Right kidney (tissue), 1 donor: ENCODE measurements around the gene SUSD3.
"Not testable (repeated sequence)": the region's sequence is repeated elsewhere in the genome, so short reads cannot be mapped to it uniquely, and the experiment has no call there.

Experiments
- DNase-seq: peaks from one replicate; pipeline ENCODE4 v3.0.0-alpha.2; 2016

Gene SUSD3

DNA sequence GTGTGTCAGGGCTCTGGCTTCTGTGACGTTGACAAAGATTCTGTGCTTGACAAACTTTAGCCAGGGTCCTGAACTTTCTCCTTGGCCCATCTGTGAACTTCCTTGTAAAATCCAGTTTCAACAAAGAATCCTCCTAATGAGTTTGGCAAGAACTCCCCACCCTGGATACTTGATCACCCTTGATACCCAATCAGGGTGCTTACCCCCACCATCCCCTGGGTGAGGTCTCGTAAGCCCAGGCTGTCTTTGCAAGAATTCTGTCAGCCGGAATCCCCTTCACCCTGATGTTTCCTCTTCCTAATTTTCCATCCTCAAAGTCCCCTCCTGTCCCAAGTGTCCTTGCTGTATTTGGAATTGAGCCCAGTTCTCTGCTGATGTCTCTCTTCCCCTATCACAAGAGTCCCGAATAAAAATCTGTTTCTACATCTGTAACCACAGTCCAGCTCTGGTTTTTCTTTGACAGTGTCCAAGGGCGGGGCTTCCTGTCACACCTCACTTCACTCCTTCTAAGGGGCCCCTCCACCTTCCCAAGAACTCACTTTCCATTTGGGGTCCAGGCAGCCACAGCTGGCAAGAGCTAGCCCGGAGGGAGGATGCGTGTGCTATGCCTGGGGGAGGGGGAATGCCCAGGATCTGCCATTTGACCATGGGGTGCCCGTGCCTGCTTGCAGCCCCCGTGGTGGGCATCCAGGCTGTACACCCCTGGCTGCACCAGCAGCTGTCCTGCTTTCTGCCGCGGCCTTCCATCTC, 34.8 kb downstream of the SUSD3 start:
- DNase-seq, result peak; percentile 65

DNA sequence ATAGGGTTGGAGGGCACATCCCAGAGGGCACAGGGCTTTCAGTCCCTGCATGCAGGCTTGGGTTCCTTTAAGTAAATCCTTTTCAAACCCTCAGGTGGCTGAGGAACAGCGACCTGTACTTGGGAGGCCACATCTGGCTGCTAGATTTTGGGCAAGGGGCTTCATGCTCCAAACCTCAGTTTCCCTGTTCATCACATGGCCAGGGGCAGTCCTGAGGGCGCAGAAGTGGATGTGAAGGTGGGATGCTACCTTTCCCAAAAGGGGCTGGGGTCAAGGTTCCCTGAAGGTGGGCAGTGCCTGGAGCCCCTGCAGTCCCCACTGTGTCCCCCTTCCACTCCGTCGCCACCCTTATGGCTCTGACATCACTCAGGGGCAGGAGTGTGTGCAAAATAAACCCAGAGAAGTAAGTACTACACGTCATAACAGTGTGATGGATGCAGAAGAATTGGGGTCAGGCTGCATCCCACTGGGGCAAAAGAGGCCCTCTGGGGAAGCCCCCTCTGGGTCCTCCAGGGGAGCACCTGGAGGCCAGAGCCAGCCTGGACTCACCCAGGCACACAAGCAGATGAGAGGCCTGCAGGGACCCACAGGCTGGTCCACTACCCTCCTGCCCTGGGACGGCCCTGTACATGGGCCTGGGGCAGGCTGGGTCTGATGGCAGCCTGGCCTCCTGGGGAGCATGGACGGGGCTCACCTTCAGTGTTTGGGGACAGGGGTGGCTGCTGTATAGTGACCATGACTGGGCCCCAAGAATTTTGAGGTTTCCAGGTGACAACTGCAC, 35.6 kb downstream of the SUSD3 start:
- DNase-seq, result no peak

DNA sequence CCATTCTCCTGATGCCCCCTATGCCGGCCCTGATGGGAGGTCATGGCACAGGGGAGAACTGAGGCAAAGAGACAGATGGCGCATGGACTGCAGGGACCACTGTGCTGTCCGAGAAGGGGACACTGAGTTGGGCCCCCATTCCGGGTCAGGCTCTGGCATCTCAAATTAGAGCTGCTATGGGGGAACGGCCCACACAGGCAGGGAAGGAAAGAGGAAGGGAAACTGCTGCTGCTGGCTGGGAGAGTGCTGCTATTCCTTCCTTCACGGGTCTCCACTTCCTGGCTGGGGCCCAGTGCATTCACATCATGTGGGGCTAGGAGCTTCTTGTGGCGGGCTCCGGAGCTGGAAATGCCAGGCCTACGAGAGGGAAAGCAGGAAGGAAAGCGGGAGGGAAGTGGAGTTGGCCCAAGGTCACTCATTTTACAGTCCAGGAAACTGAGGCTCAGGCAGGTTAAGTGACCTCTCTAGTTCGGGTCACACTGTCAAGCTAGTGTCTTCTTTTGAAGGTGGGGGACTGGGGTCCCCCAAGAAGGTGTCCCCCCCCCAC, 36.2 kb downstream of the SUSD3 start:
- no peak for DNase-seq

DNA sequence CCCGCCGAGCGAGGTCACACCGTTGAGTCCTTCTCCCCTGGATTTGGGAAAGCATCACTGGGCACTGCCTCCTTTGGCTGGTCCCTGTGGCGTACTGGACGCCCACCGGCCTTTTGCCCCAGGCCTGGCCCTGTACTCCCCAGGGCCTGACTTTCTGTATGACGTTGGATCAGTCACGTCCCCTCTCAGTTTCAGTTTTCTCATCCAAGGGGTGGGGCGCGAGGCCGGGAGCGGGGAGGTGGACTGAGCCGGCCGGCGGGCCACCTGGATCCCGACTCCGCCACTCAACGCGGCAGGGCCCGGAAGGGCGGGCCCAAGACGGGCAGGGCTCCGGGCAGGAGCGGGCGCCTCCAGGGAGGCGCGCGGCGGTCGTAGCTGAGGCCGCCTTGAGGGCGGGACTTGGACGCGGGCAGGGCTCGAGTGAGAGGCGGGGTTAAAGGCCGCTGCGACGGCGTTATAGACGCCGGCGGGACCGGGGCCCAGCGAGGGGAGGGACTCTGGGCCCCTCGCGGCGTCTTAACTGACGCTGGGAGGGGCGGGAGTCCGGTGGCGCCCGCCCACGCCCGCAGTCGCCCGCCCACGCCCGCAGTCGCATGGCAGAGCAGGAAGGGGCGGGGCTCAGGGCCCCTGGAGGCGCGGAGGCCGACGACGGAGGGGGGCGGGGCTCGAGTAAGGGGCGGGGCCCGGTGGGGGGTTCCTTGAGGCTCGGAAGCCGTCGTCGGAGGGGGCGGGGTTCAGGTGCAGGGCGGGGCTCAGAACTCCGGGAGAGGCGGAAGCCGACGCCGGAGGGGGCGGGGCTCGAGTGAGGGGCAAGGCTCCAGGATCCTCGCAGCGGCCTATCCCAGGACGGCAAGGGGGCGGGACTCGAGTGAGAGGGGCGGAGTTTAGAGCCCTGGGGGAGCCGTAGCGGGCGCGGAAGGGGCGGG, 37.0 kb downstream of the SUSD3 start:
- peak; percentile 96 for DNase-seq

DNA sequence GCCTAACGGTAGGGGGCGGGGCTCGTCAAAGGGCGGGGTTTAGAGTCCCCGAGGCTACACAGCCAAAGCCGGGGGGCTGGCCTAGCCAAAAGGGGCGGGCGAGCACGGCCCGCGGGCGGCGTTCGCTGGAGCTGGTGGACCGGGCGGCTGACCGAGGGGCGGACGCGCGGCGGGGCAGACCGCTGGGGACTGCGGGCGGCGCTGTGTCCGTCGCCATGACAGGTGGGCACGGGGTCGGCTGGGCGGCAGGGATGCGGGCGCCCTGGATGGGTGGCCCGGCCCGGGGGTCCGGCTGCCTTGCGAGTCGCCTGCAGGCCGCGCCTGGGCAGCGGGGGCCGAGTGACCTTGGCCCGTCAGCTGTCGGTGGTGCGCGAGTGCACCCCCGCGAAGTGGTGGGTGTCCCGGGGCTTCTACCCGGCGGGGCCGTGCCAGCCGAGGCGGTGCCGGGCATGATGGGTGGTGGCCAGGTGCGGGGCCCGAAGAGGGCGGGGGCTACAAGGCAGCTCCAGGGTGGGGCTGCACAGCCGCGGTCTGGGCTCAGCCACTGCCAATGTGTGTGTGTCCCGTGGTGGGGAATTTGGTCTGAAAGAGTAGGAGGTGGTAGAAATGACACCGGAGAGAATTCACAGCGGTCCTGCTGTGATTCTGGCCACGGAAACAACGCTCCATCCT, 37.8 kb downstream of the SUSD3 start, which contains the start of gene CARD19:
TSS of gene CARD19 (plus strand) at position 87 of the 672 bp plus-strand sequence. CDS start at position 216, 129 bp downstream.
- peak; percentile 91 for DNase-seq

DNA sequence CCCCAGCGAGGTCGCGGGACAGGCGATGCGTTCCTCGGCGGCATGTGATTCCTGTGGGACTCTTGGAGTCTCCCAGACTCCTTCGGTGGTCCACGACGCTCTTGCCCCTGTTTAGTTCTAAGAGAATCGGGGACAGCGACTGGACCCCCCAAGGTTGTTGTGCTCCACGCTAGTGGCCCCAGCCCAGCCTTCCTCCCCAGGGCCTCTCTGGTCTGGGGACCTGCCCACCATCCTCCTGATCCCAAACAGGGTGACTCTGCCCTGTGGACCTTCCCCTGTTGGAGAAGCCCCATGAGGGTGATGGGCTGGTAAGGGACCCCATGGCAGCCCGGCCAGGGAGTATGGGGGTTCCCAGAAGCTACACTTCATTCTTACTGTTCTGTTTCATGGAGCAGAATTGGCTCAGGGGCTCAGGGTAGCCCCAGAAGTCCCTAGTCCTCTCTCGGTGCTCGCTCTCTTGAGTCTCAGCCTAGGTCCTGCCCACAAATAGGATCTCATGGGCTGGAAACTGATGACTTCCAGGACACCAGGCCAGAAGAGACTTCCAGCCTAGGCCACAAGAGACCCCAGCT, 38.4 kb downstream of the SUSD3 start:
- no peak for DNase-seq

DNA sequence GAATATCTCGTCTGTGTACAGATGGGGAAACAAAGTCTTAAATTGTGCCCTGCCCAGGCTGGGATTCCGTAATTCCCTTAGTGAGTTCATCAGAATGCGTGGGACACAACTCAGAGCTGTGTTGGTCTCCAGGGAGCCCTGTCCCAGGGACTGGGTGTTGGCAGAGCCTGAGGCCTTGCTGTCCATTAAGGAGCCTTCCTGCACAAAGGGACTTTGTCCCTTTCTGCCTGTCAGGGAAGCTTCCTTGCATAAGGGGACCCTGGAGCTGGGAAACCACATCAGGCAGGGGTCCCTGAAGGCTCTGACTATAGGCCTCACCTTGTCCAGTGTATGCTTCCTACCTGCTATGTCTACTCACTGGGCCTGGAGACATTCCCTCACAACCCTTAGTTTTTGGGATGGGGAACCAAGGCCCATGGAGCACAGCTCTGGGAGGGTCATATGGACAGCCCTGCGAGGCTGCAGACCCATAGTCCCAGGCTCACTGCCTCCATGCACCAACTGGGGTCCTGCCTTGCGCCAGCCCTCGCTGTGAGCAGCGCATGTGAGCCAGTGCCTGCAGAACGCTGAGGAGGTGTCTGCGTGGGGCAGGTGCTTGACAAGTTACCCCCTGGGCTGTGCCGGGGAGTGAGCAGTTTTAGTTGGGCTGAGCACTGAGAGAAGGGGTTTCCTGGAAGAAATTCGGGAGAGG, 39.2 kb downstream of the SUSD3 start:
- no peak for DNase-seq

DNA sequence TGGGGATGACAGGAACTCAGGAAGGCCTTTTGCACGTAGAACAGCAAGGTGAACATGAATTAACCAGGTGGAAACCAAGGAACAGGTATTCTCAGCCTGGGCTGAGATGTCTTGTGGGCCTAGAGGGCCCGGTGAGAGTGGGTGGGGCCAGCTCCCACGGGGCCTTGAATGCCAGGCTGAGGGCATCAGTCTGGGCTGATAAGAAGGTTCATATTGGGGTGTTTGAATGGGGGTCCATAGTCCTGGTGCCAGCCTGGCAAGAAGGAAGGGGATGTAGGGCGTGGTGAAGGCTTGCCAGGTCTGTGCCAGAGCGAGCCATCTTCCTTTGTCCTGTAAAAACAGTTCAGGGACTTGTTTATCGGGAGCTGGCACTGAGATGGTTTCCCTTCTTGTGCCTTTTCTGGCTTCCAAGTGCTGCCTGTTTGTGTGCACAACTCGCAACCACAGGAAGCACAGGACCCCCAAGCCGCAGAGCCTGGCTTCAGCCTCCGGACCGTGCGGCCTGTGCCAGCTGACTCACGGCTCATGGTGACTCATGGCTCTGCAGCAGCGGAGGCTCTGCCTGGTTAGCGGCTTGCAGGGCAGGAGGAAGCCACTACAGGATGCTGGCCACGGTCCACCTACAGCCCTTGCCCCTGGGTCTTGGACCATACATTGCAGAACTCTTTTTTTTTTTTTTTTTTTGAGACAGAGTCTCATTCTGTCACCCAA, 39.9 kb downstream of the SUSD3 start:
- no peak for DNase-seq

DNA sequence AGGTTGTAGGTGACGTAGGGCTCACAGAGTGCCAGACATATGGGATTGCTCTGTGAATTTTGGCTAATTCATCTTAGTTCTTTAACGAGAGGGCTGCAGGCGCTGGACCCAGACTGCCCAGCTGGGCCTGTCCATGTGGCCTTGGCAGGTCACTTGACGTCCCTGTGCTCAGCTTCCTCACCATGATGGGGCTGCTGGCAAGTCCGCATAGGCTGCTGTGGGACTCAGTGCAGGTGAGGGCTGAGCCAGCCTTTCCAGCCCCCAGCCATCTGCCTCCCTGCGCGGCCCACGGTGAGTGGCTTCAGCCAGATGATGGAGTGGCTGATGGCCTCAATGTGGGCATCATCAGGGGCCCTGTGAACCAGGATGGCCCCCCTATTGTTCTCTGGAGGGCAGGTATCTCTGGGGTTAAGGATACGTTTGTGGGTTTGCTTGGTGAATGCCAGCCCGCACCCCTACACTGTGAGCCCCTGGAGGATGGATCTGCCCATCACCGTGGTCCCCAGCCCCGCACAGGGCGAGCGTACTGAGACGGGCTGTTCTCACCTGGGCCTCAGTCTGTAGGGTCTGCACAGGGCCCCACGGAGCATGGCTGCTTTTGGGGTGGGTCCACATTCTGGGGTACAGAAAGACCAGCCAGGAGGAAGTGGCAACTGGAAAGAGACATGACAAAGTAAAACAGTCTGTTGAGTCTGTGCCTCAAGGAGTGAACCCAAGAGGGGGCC, 41.2 kb downstream of the SUSD3 start:
- no peak for DNase-seq

DNA sequence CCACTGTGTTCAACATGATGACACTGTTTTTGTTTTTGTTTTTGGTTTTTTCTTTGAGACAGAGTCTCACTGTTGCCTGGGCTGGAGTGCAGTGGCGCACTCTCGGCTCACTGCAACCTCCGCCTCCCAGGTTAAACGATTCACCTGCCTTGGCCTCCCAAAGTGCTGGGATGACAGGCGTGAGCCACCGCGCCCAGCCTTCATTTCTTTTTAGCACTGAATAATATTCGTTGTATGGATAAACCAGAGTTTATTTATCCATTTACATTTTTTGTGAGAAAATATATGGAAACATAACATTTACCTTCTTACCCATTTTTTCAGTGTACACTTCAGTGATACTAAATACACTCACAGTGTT, 41.8 kb downstream of the SUSD3 start:
- no peak for DNase-seq

DNA sequence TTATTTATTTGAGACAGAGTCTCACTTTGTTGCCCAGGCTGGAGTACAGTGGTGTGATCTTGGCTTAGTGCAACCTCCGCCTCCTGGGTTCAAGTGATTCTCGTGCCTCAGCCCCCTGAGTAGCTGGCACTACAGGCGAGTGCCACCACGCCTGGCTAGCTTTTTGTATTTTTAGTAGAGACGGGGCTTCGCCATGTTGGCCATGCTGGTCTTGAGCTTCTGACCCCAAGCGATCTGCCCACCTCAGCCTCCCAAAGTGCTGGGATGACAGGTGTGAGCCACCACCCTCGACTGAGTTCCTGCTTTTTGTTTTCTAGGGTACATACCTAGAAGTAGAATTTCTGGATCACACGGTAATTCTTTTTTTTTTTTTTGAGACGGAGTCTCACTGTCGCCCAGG, 42.6 kb downstream of the SUSD3 start:
- DNase-seq, result not testable (repeated sequence)

DNA sequence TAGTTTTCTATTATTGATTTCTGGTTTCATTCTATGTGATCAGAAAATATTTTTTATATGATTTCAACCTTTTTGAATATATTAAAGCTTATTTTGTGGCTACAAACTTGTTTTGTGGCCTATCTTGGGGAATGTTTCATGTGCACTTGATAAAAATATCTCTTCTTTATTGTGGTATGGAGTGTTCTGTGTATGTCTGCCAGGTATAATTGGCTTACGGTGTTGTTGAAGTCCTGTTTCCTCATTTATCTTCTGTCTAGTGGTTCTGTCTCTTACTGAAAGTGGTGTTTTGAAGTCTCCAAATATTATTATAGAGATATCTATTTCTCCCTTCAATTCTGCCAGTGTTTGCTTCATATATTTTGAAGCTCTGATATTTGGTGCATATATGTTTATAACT, 47.1 kb downstream of the SUSD3 start:
- no peak for DNase-seq

DNA sequence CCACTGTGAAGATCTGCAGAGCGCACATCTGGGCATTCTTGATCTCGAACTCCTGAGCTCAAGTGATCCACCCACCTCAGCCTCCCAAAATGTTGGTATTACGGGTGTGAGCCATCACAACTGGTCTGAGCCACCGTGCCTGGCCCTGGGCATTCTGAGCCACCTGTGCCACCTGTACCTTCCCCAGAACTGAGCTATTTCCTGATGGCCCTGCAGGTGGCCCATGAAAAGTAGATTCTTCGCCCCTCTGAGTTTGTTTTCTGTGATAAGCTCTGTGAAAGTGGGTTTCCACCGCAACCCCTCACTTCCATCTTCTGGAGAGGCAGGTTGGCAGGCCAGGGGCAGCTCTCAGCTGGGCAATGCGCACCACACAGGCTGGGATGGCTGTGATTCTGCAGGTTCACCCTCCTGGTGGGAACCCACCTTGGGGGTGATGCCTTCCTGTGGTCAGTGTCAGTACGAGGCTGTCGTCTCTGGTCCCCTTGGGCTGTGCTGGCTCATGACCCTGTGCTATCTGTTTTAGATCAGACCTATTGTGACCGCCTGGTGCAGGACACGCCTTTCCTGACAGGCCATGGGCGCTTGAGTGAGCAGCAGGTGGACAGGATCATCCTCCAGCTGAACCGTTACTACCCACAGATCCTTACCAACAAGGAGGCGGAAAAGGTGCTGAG, 48.8 kb downstream of the SUSD3 start:
- no peak for DNase-seq

DNA sequence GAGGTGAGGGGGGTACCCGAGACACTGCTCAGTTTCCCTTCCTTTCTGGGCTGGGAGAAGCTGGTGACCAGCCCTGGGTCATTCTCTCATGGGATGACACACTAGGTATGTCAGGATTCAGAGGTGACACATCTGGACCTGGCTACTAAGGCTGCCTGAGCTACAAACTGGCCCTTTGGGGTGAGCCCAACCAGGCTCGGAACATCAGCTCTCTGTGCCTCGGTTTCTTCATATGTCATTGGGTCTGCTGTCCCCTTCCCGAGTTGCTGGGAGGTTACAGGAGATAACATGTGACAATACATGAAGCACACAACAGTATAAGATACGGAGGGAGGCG, 49.3 kb downstream of the SUSD3 start:
- DNase-seq, result no peak

DNA sequence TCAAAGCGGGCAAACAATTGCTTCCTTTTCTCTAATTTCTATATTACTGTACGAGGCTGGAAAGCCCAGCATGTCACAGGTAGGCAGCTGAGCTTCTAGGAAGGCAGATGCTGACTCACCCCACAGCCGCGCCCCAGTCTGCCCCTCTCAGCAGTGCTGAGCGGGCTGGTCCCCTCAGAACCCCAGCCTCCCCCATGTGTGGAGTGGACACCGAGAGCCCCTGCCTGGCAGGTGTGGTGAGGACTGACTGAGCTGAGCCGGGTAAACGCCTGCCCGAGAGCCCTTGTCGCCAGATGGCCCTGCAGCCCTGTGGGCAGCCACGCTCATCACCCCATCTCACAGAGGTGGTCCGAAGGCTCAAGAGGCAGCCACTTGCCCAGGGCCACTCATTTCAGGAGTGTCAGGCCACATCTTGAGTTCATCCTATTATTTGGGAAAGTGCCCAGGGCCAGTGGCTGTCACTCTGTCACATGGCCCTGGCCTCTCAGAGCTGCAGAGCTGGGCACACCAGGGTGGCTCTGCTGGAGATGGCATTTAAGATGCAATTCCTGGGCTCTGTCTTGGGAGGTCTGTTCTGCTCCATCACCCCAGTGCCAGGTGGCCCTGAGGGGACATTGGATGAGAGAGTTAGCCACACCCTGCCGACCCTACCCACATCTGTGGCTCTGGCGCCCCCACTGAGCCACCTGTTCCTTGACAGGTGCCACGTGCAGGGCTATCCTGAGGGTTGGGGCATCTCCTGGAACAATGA, 50.0 kb downstream of the SUSD3 start:
- DNase-seq, result no peak

DNA sequence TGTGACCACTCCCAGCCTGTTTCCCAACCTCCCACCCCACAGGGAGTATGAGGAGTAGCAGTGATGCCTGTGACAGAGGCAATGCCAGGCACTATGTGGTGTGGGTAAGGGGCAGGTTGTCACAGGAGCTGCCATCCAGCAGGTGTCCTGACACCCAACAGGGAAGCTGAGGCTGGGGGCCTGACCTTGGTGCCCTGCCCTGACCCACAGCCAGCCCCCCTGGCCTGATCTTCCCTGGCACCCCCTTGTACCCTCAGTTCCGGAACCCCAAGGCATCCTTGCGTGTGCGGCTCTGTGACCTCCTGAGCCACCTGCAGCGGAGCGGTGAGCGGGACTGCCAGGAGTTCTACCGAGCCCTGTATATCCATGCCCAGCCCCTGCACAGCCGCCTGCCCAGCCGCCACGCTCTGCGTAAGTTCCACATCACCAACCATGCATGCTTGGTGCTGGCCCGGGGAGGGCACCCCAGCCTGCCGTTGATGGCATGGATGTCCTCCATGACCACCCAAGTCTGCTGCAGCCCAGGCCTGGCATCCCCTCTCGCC, 51.9 kb downstream of the SUSD3 start:
- DNase-seq, result no peak

DNA sequence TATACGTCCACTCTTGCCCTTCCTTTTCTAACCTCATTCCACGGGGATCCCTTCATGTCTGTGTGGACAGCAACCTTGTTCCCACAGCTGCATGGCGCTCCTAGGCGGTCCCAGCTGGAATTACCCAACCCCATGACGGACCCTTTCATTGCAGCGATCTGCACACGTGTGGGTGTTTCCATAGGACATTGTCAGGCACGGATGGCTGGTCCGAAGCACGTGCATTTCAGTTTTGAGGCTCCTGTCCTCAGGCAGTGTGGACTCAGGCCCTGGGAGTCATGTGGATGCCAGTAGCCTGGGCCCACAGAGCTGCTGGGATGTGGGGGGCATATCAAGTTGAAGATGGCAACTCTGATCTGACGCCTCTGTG, 52.5 kb downstream of the SUSD3 start:
- no peak for DNase-seq
